Stimulated activated CD8-positive, alpha-beta memory T cell treated with anti-CD3 and anti-CD28 coated beads, Interleukin-7, amount 100 ng/mL, for 48 hours (primary cell): ENCODE data around the gene RALB.
A peak's percentile ranks its signal among the peaks of the same experiment; 100 is the strongest.
"Not testable (repeated sequence)": the region's sequence is repeated elsewhere in the genome, so short reads cannot be mapped to it uniquely, and the experiment has no call there.

Experiments used
- DNase-seq, 2 donors: peaks; one replicate each; pipeline ENCODE4 v3.0.0-alpha.2; 2020; ENCODE audit warnings: low read depth in 1 of 2; ENCODE audit errors: extremely low read depth in 1 of 2

RALB gene

DNA sequence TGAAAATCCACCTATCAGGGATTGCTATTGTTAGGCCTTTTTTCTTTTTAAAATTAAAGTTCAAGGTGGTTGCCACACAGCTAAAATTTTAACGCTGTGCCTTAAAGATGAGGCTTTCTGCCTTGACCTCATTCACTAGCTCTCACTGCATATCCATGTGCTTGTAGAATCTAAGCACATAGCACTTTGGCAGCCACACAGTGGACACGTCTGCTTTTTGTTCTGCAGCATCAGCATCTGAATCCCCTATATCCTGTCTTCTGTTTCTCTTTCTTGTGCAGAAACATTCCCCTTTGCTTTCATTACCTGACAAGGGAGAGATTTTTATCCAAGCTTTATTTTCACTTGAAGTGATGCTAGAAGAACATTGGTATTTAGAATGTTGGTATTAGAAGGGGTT, 38.1 kb downstream of the RALB start:
- DNase-seq = no peak

DNA sequence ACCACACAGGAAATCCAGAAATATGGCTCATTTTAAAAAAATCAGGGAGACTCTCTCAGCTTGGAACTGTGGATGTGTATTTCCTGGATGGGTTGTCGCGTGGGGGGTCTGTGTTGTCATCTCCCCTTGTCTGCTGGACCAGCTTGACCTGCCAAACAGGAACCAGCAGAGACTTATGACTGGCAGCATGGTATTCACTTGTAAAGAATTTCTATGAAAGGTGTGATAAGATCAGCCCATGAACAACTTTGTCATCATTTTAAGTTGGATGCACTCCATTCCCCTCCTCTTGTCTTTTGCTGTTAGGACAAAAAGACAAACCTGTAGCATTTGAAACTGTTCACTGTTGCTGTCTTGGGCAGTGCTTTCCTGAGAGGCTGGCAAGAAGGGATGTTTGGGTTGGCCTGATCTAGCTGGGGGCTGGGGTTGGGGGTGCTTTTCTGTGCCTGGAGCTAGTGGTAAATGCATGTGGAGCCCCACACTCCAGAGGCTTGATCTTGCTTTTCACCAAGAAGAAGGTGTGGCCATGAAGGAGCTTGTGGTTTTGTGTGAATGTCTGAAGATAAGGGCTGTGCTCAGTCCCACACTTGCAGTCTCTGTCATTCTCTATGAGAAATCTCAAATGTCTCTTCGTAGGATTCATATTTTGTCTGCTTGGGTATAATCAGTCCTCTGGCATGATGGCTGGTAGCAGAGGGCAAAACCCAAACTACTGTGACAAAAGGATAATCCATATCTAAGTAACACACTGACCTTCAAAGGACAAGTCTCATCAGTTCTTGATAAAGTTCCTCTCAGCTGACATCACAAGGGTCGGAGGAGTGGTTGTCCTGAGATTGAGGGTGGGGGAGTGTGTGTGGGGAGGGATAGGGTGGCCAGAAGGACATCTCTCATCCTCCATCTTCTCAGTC, 39.0 kb downstream of the RALB start:
- DNase-seq = no peak

DNA sequence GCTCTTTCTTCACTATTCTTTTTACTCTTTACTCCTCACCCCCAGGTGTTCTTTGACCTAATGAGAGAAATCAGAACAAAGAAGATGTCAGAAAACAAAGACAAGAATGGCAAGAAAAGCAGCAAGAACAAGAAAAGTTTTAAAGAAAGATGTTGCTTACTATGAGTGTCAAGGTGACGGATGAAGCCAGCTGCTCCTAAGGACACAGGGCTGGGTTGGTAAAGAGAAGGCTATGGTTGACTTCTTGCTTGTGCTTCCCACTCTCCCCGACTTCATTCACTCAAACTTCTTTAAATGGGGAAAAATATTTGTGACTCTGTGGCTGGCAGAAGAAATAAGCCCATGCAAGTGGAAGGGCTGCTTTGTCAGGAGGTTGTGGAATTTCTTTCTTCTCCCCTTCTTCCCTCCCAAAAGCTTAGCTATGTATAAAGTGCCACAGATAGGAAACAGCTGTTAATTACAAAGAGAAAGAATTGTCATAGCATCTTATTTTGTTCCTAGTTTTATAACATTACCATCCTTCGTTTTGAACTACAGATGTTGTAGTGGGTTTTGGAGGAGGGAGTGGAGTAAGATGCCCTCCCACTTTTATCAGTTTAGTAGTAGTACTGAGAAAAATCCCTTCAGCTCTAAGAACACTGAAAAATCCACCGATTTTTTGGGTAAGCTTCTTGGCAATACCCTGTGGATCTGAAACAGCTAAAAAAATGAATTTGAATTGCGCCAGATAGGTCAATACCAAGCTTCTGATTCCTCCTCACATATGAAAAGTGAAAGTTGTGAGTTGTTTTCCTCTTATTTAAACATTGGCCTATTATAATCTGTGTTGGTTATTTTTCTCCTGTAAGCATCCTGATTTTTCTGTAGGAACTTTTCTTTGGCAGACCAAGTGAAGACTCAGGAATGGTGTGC, 40.7 kb downstream of the RALB start:
- DNase-seq = no peak

DNA sequence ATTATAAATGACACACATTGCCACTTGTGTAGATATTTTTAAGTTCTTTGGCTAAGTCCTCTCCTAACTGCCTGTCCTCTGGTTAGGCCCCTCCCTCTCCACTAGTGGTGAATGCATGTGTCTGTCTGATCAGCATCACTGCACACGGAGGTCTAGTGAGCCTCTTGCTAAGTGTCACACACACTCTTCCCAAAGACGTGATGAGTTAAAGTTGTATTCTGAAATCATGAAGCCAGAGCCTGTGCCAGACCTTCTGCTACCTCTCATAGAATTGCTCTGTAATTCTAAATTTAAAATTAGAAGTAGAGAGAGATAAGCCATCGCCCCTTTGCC, 41.3 kb downstream of the RALB start:
- DNase-seq = no peak

DNA sequence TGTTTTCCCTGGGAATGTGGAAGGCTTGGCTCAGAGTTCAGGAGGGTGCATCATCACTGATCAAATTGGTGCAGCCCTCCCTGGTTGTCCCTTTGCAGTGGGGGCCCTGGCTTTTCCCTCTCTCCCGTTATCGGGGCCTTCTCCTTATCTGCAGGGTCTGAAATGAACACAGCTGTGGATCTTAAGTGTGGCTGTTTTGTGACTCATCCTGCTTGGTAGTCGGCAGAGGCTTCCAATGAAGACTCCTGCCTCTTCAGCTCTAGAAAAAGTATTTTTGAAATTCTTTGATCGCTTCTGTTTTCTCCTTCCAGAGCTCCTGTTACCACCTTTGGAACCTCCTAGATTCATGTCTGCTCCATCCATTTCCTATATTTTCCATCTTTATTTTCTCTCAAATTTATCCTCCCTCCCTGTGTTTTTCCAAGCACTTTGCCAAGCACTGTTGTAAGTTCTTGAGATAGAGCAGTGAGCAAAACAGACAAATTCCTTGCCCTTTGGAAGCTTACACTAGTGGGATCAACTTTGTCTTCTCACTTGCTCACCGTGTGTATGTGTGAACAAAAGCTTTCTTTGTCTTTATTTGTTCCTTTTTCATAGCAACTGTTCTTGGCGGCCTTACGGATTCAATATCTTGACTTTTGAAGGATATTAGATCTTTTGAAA, 45.7 kb downstream of the RALB start:
- no peak for DNase-seq

DNA sequence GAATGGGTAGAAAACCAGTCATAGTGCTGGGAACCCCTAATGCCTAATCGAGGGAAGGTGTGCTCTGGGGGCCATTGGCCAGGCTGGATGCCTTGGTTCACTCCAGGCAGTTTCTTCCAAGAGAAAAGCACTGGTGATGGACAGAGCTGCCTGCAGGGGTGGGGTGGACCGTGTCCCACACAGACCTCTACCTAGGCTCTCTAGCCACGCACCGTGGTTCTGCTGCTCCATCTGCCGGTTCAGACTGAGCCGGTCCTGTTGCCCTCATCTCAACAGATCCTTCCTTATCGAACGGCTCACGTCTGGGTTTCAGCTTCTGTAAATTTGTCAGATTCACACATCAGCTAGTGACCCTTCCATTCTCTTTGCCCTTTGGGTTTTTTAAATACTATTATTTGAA, 46.4 kb downstream of the RALB start:
- no peak for DNase-seq

DNA sequence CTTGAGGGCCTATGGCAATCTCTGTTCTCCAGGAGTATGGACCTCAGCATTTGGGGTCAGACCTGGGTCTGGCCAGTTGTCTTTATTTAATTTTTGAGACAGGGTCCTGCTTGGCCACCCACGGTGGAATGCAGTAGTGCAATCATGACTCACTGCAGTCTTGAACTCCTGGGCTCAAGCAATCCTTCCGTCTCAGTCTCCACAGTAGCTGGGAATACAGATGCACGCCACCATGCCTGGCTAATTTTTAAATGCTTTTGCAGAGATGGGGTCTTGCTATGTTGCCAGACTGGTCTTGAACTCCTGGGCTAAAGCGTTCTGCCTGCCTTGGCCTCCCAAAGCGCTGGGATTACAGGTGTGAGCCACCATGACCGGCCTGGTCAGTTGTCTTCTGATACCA, 46.9 kb downstream of the RALB start:
- DNase-seq = no peak

DNA sequence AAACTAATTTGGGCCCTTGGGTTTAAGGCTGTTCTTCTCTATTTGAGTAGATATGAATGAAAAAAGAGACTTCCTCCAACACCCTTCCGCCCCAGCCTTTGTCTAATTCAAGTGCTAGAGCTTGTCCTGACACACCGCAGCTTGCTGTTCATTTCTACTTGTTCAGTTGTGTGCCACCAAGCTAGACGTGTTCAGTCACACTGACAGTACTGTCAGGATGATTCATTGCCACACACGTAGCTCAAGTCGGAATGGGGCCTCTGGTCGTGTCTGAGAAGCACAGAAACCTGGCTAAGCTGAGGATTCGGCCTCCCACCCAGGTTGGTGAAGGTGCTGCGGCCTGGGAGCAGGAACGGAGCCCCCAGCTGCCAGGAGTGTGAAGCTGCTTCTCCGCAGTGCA, 47.7 kb downstream of the RALB start:
- DNase-seq = no peak

DNA sequence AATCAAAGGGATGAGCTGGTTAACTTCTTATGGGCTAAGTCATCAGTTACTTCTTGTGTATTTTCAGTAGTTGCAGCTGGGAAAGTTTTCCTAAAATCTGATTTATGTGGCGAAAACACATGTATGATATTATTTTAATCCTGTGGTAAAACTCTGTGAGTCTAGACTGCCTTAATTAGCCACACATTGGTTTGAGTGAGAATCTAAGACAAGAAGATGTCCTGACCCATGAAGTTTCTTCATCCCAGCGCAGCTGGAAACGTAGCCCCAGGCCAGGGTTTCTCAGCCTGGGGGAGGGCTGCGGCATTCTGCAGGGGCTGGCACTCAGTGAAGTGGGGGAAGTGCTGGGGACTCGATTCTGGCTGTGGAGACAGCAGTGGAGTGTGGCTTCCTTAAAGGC, 48.6 kb downstream of the RALB start:
- no peak for DNase-seq

DNA sequence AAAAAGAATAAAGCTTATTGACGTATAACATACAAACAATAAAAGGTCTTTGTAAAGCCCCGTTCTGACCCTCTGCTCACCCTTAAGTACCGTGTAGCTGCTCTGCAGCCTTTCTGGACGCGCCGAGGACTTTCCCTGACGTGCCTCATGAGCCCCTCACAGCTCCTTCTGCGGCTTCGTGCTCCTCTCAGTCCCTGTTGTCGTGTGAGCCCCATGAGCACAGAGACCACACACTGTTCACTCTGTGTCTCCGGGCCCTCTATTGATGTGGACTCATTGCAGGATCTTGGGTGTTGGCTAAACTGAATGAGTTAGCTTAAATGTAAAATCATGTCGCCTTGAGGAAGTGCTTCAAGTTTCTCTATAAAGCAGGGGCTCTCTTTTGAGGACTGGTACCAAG, 49.6 kb downstream of the RALB start:
- DNase-seq = no peak

DNA sequence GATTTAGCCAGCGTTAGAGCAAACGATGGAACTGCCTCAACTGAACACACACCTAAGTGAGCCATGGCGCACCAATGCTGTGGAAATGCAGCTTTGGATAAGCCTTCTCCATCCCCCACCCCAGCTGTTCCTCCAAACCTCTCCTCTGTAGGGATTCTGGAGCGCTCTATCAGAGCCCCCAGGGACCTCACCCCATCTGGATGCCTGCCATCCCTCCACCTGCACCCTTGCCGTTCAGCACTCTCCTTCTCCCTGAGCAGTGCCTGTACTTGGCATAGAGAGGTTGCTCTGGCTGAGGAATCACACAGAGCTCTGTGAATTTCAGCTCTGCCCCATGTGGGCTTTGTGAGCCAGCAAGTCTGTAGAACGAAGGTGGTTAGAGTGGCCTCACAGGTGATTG, 50.5 kb downstream of the RALB start:
- DNase-seq = no peak

DNA sequence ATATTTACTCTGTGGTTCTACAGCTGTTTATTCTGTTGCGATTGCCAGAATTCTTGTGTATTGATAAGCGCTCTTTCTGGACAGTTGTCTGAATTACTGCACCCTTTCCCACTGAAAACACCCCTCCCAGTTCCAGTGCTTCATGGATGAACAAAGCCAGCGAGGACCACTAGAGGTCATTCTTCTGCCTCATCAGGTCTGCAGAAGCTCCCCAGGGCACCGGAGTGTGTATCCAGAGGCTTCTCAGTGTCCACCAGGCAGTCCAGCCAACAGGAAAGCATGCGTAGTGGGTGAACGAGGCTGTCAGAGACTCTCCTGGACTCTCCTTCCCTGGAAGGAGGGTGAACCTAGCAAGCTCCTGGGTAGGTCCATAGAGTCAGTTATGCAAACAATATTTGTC, 52.6 kb downstream of the RALB start:
- no peak for DNase-seq

DNA sequence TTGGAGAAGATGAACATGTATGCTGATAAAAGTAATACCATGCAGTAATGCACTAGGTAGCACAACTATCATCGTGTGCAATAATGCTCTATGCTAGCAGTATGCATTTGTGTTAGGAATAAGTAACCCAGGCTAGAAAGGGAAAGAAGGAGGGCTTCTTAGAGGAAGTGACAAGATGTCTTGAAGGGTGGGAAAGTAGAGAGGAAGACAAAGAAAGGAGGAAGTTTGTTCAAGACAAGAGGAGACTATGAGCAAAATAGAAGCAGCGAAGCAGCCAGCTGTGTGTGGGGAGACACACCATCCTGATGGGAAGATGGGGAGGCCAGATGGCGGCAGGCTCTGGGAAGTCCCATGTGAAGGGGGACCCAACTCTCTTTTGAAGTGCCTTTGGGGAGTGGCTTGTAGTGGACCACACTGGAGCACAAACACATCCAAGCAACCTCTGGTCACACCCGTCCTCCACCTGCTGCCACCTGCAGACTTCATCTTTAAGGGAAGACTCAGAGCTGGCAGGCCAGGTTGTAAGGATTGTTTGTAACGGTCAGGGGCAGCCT, 53.4 kb downstream of the RALB start:
- no peak for DNase-seq

DNA sequence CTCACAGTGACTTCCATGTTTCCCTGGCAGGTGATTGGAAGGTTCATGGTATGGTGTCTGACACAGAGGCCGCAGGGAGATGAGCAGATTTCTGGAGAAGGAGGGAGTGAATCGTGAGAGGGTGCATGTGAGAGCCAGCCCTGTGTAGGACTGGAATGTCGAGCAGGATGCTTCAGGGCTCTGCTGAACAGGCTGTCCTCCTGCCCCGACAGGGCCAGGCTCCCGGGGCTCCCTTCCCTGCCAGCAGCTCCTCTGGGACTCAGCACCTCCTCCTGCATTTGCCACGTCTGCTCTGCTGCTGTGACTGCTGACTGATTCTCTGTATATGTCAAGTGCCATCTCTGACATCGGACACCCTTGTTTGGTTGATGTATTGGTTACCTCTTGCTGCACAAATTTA, 54.8 kb downstream of the RALB start:
- no peak for DNase-seq

DNA sequence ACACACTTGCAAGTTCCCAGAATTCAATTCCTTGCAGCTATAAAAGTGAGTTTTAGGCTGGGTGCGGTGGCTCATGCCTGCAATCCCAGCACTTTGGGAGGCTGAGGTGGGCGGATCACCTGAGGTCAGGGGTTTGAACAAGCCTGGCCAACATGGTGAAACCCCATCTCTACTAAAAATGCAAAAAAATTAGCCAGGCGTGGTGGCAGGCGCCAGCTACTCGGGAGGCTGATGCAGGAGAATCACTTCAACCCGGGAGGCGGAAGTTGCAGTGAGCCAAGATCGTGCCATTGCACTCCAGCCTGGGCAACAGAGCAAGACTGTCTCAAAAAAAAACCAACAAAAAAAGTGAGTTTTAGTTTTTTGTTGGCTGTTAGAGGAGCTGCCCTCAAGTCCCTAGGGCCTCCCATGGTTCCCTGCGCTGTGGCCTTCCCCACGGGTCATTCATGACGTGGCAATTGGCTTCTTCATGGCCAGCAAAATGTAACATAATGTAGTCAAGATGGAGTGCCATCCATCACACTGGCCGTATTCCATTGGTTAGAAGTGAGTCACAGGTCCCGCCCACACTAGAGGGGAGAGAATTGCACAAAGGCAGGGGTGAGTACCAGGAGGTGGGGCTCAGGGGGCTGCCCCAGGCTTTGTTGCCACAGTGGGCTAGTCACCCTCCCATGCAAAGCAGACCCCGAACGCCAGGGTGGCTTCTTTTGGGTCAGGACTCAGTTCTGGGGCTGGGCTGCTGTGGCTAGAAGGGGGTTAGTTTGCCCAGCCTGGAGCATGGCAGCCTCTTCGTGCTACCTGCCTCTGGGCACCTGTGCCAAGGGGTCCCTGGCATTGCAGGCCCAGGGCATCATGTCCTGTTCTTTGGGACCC, 55.6 kb downstream of the RALB start:
- DNase-seq = no peak

DNA sequence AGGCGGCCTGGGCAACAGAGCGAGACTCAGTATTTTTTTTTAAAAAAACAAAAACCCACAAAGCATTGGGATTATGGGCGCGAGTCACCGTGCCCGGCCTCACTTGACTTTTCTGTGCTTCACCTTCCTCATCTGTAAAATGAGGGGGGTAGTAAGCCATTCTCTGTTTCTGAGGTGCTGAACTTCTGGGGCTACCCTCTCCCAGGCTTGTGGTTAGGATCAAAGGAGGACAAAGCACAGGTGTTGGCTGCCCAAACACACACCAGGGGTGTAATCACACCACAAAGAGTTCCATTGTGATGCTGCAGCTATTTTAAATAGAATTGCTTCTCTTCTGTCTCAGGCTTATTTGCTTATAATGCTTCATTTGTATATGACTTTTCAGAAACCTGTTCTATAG, 57.5 kb downstream of the RALB start:
- DNase-seq = no peak

DNA sequence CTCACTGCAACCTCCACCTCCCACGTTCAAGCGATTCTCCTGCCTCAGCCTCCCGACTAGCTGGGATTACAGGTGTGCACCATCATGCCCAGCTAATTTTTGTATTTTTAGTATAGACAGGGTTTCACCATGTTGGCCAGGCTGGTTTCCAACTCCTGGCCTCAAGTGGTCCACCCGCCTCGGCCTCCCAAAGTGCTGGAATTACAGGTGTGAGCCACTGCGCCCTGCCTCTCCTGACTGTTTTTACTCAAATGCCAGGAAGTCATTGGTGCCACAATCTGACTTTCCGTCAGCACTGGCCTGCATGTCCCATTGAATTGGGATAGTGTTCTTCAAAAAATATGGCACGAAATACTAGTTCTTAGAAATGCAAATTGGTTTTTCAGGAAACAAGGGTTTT, 58.2 kb downstream of the RALB start:
- DNase-seq = not testable (repeated sequence)

DNA sequence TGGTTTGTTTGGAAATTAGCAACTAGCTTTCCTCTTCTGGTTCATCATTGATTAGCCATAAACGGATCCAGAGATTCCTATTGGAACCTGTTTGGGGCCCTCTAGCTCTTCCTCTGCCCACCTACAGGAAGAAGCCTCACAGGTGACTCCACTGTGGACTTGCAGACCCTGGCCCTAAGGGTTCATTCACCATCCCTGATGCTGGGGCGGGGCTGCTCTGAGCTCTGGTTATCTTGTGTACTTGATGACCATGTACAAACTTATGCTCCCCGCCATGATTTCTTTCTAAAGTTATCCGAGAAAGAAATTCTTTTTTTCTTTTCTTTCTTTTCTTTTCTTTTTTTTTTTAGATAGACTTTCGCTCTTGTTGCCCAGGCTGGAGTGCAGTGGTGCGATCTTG, 59.4 kb downstream of the RALB start:
- no peak for DNase-seq

DNA sequence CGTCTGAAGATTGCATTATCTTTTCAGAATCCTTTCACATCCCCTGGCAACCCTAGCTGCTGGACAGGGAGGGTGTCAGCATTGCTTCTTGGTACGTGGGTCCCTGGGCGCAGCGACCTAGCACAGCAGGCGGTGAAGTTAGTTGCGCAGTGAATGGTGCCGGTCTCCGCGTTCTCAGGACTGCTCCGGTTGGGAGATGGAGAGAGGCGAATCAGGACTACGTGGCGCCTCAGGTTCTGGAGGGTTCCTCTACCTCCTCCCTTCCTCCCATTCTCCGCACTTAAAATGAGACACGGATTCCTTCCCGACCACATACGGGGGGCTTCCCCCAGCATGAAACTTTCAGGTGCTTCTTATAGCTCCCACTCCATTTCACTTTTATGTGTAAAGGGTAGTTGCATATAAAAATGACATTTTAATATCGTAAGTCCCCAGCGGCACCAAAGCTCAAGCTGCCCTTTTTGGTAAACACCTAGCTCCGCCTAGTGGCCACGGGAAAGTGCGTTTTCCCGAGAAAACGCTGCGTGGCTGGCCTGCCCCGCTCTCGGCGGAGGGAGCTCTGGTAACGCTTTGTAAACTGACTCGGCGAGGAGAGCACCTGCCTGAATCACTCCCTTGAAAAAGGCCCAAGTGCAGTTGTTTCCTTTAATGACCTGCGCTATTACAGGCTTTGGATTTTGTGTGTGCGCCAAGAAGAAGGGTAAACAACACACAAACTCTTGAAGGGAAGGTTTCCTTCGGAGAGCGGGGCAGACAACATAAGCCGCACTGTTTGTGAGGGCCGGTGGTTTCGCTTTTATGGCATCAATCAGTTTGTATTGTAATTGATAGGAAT, 60.4 kb downstream of the RALB start:
- DNase-seq = peak; percentile 46 to 61
